Fibroblast of lung (primary cell): Measurements from ENCODE around the gene ADD3. TPM values are rescaled to one million over a fixed set of nuclear protein-coding genes. Genes with fewer than 3 reads are reported as not detected.

Experiments used
- DNase-seq, 2 donors: peaks; one replicate each; pipeline versions ENCODE4 v3.0.0 to v3.0.0-alpha.2; 2010; ENCODE audit warnings: low read depth in 2 of 2
- H2AFZ ChIP-seq: 2 replicates; pipeline ENCODE4 v1.5.1; 2012; ENCODE audit warnings: low read length, control low read depth, inconsistent platforms
- H3K27ac ChIP-seq: 2 replicates; pipeline ENCODE4 v1.5.1; 2011; ENCODE audit warnings: low read length, control low read depth; ENCODE audit not compliant: insufficient read depth
- H3K27me3 ChIP-seq: 2 replicates; pipeline ENCODE4 v1.5.1; 2011; ENCODE audit warnings: mild to moderate bottlenecking, low read length; ENCODE audit not compliant: control insufficient read depth, insufficient read depth
- H3K36me3 ChIP-seq: 2 replicates; pipeline ENCODE4 v1.5.1; 2011; ENCODE audit warnings: low read length; ENCODE audit not compliant: control insufficient read depth, insufficient read depth
- H3K4me1 ChIP-seq: 2 replicates; pipeline ENCODE4 v1.5.1; 2011; ENCODE audit warnings: low read length; ENCODE audit not compliant: control insufficient read depth, insufficient read depth; ENCODE audit errors: extremely low read depth
- H3K4me2 ChIP-seq: 2 replicates; pipeline ENCODE4 v1.5.1; 2011; ENCODE audit warnings: low read length, control low read depth; ENCODE audit not compliant: insufficient read depth; ENCODE audit errors: extremely low read depth
- H3K4me3 ChIP-seq, 4 experiments: fragments of 200-600 bp in 1 of 4; sonication (generic) in 1 of 4; replicated peaks in 1 of 4; 2 replicates each; pipeline ENCODE4 v1.5.1; 2011 to 2016; ENCODE audit warnings: low read length in 4 of 4, low read depth in 3 of 4, mild to moderate bottlenecking in 3 of 4, control low read depth in 2 of 4, inconsistent platforms in 1 of 4, mixed read lengths in 1 of 4; ENCODE audit not compliant: insufficient read depth in 1 of 4; ENCODE audit errors: control extremely low read depth in 1 of 4
- H3K79me2 ChIP-seq: 2 replicates; pipeline ENCODE4 v1.5.1; 2012; ENCODE audit warnings: mild to moderate bottlenecking, low read length, inconsistent platforms; ENCODE audit not compliant: control insufficient read depth, insufficient read depth
- H3K9ac ChIP-seq: 2 replicates; pipeline ENCODE4 v1.5.1; 2011; ENCODE audit warnings: mild to moderate bottlenecking, low read length, control low read depth; ENCODE audit not compliant: insufficient read depth
- H3K9me3 ChIP-seq: 2 replicates; pipeline ENCODE4 v1.5.1; 2012; ENCODE audit warnings: low read depth, low read length; ENCODE audit not compliant: control insufficient read depth, insufficient read depth
- H4K20me1 ChIP-seq: 2 replicates; pipeline ENCODE4 v1.5.1; 2011; ENCODE audit warnings: low read length; ENCODE audit not compliant: control insufficient read depth, insufficient read depth; ENCODE audit errors: extremely low read depth
- EZH2 ChIP-seq: IDR thresholded peaks from 2 replicates; pipeline ENCODE4 v1.5.1; 2012; ENCODE audit warnings: low read length, control low read depth, mild to moderate bottlenecking; ENCODE audit errors: missing control alignments
- polyA plus RNA-seq, 2 donors: library from polyadenylated mRNA; depleted of rRNA in 1 of 2; stranded (reverse) in 1 of 2; unstranded in 1 of 2; fragments of >200 nt; gene quantifications; 2 replicates each; pipeline ENCODE4 v1.2.1, GENCODE V29; 2011 to 2012; ENCODE audit warnings: missing spikeins in 1 of 2
- total RNA-seq: library from RNA; depleted of rRNA; stranded (reverse); fragments of >200 nt; gene quantifications from 2 replicates; pipeline ENCODE4 v1.2.1, GENCODE V29; 2014
- TF ChIP-seq, protein P1 (sequence below), 2 donors: IDR thresholded peaks in 1 of 2; conservative IDR thresholded peaks in 1 of 2; 1 replicate in 1 of 2; 2 replicates in 1 of 2; pipeline ENCODE4 v1.5.1; 2011 to 2012; ENCODE audit warnings: low read length in 2 of 2, control low read depth in 1 of 2, inconsistent platforms in 1 of 2, low read depth in 1 of 2, mild to moderate bottlenecking in 1 of 2

The ADD3 gene
- total and polyA plus RNA-seq, 2 donors (not counting 1 experiment from before 2014, with no cell fraction given), result 93.0 to 416 TPM

DNA sequence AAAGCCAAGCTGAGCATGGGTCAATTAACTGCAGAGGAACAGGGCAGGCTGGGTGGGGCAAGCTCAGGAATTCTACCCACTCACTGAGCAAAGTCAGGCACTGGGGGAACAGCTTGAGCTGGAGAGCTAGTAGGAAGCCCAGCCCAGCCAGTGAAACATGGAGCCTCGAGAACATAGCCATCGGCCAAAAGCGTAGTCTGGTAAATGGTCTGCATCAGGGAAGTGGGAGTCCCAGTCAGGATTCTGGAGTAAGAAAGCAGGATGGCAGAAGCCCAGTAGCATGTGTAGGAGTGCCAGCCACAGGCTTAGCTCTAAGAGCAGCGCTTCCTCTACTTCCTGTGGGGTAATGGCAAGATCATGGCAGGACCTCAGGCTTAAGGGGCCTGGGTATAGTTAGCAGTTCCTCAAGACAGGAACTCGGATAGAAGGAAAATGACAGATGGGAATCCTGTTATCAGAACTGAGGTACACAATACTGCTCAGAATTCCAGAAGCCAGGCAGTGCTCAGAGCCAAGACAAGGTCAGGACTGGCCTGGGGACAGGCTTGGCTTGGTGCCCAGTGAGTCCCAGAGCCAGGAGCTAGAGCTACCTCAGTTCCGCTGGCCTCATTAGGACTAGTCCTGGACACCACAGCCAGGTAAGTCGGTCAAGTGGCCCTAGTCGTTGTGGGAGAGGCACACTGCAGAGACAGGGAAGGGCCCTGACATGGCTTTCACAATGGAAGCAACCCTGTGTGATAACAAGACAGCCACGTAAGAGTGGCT lies 134.3 kb downstream of the ADD3 start:
- H3K4me2 ChIP-seq, result no peak overlapping the region
- H3K27me3 ChIP-seq, result no peaks in the 10 kb centered on the region
- H3K36me3 ChIP-seq, result no peaks in the 10 kb centered on the region
- no peak overlapping the region for H3K9ac ChIP-seq
- H3K79me2 ChIP-seq, result no peaks in the 10 kb centered on the region
- H3K9me3 ChIP-seq, result no peaks in the 10 kb centered on the region
- no peak overlapping the region for H2AFZ ChIP-seq
- H3K27ac ChIP-seq, result no peak overlapping the region
- no peak for TF ChIP-seq EZH2
- TF ChIP-seq, protein P1, sequence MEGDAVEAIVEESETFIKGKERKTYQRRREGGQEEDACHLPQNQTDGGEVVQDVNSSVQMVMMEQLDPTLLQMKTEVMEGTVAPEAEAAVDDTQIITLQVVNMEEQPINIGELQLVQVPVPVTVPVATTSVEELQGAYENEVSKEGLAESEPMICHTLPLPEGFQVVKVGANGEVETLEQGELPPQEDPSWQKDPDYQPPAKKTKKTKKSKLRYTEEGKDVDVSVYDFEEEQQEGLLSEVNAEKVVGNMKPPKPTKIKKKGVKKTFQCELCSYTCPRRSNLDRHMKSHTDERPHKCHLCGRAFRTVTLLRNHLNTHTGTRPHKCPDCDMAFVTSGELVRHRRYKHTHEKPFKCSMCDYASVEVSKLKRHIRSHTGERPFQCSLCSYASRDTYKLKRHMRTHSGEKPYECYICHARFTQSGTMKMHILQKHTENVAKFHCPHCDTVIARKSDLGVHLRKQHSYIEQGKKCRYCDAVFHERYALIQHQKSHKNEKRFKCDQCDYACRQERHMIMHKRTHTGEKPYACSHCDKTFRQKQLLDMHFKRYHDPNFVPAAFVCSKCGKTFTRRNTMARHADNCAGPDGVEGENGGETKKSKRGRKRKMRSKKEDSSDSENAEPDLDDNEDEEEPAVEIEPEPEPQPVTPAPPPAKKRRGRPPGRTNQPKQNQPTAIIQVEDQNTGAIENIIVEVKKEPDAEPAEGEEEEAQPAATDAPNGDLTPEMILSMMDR (conservative IDR thresholded peaks at IDR 0.05 in 1 of 2, IDR thresholded peaks at IDR 0.05 in 1 of 2; ENCODE audit: low read depth in 1 of 2, low read length in 2 of 2), result no peak
- no peak overlapping the region for H3K4me3 ChIP-seq
- DNase-seq, result no peak
- H4K20me1 ChIP-seq, result no peaks in the 10 kb centered on the region
- no peaks in the 10 kb centered on the region for H3K4me1 ChIP-seq

DNA sequence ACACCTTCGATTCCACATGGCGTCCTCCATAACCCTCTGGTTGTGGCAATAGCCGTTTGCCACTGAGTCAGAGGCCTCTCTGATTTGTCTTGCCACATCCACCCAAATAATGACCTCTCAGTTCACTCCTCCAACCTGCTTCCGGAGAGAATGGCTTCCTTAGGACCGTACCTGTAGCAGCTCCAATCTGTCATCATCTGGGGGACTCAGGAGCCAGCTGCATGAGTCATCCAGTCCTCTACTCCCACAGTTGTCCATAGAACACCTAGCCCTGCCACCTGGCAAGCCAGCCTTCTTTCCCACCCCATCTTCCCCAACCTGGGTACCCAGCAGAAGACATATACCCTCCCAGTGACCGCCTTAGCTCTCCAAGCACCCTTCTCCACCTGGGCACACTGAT lies 135.2 kb downstream of the ADD3 start:
- Histone ChIP-seq H3K9ac (no peak overlapping the region), H3K9me3 (no peaks in the 10 kb centered on the region), H3K36me3 (no peaks in the 10 kb centered on the region)

DNA sequence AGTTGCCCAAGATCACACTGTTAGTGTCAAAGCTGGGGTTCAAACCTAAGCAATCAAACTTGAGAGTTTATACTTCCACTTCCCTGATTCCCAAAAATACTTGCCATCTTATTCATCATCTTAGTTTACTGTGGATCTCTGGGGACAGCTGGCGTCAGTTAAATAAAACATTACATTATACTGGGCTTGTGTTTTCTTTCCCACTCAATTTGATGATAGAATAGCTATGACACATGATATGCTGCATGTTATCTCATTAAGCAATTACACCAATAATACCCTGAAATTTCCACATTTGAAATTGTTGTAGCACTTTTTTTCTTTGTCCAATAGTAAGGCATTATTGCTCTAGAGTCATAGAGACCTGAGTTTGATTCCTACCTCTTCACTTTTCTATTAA lies 136.7 kb downstream of the ADD3 start:
- Histone ChIP-seq H4K20me1 (no peaks in the 10 kb centered on the region), H3K79me2 (no peaks in the 10 kb centered on the region), H3K9me3 (no peaks in the 10 kb centered on the region), H3K27ac (no peak overlapping the region), H3K27me3 (peaks cover 1% of the 10 kb centered on the region), H2AFZ (no peak overlapping the region), H3K36me3 (no peaks in the 10 kb centered on the region), H3K4me1 (no peaks in the 10 kb centered on the region), H3K4me3 (no peak overlapping the region), H3K9ac (no peak overlapping the region), H3K4me2 (no peak overlapping the region)
- no peak for DNase-seq
- TF ChIP-seq, protein P1 (conservative IDR thresholded peaks at IDR 0.05 in 1 of 2, IDR thresholded peaks at IDR 0.05 in 1 of 2; ENCODE audit: low read depth in 1 of 2, low read length in 2 of 2), result no peak
- TF ChIP-seq EZH2, result no peak

More for the DNA sequence above, 135.2 kb downstream of the ADD3 start:
- TF ChIP-seq, protein P1 (conservative IDR thresholded peaks at IDR 0.05 in 1 of 2, IDR thresholded peaks at IDR 0.05 in 1 of 2; ENCODE audit: low read depth in 1 of 2, low read length in 2 of 2), result no peak
- TF ChIP-seq EZH2, result no peak
- Histone ChIP-seq H3K27ac (no peak overlapping the region), H3K4me3 (no peak overlapping the region), H3K4me1 (no peaks in the 10 kb centered on the region), H4K20me1 (no peaks in the 10 kb centered on the region), H3K79me2 (no peaks in the 10 kb centered on the region), H3K4me2 (no peak overlapping the region), H2AFZ (no peak overlapping the region), H3K27me3 (no peaks in the 10 kb centered on the region)
- no peak for DNase-seq
